GM19240 (cell line): ENCODE results near the gene SNX24.
"Not testable (repeated sequence)": the region's sequence is repeated elsewhere in the genome, so short reads cannot be mapped to it uniquely, and the experiment has no call there.

ENCODE experiments used
- DNase-seq: peaks from one replicate; pipeline ENCODE4 v3.0.0; 2011; ENCODE audit warnings: low spot score; ENCODE audit not compliant: insufficient read length

The SNX24 gene, protein sequence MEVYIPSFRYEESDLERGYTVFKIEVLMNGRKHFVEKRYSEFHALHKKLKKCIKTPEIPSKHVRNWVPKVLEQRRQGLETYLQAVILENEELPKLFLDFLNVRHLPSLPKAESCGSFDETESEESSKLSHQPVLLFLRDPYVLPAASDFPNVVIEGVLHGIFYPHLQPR

DNA sequence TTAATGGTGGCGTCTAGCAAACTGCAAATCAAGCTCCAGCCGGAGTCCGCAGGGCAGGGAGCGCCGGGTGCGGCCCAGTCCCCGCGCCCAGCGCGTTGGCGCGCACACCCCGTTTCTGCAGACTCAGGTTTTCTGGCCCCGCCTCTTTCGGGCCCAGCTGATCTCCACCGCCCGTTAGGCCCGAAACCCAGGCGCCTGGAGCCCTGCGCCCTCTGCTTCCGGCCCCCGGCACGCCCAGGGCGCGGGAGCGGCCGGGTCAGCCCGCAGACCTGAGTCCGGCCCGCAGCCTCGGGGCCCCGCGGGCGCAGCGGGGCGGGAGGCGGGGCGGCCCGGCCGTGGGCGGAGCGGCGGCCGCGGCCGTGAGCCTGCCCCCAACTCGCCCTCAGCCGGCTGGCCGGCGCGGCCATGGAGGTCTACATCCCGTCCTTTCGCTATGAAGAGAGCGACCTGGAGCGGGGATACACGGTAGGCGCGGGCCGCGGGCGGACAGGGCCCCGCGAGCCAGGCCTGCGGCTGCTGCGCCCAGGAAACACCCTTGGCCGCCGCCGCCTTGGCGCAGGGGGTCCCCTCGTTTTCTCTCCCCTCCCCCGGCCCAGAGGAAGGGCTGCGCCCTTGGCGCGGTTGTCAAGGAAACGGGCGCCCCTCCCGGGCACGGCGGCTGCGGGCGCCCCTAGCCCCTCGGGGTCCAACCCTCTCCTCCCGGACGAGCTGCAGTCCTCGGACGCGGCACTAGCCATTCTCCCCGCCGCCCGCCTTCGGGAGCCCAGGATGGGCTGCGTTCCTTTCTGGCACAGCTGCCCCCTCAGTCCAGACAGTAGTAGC is at the start of gene SNX24:
Gene SNX24 (plus strand): TSS at position 385 of the 822 bp plus-strand sequence. CDS start 21 bp downstream, at position 406.
- peak; percentile 56 for DNase-seq

DNA sequence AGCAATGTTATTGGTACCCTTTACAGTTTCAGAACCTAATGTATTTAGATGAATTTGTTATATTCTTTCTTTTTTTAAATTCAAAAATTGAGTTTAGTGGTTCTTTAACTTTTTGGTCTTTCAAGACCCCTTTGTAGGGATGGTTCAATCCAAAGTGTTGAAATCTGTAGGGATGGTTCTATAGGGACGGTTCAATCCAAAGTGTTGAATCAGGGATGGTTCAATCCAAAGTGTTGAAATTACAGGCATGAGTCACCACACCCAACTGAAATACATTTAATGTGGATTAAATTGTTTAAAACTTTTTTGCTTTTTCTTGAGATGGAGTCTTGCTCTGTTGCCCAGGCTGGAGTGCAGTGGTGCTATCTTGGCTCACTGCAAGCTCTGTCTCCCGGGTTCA is 39.9 kb upstream of the SNX24 start:
- no peak for DNase-seq

DNA sequence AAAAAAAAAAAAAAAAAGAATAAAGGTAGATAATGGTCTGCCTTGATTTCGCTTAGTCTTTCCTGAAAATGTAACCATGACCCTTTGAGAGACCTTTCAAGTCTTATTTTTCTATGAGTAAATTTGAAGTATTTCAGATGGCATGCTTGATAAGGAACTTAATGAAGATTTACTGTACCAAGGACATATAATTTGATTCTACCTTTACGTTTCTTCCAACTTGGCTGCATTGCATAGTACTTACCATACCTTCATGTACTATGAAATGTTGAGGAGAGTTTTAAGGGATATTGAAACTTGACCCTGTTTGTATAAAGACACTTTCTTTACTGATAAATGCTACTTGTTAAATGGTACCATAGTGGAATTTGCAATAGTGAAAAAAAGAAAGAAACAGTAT is 35.0 kb upstream of the SNX24 start:
- DNase-seq = no peak

DNA sequence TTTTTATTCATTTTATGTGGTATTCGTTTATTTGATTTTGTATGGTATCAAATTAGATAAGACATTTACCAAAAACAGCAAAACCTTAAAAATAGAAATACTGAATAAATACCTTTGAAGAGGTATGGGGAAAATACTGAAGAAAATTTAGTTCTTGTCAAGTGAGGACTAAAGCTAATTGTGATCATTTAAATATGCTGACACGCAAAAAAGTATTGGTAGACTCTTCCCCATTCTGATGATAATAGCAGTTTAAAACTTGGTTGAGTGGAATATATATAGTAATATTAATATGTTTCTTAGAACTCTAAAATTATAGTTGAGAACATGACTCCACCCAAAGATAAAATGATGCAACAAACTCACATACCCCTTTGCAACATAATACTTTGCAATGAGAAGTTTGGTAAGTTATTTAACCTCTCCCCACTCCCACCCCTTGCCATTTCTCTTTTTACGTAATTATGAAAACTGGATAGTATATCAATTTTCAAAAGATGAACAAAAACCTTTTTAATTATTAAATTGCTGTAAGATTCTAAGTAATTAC is 30.1 kb upstream of the SNX24 start:
- DNase-seq = no peak

DNA sequence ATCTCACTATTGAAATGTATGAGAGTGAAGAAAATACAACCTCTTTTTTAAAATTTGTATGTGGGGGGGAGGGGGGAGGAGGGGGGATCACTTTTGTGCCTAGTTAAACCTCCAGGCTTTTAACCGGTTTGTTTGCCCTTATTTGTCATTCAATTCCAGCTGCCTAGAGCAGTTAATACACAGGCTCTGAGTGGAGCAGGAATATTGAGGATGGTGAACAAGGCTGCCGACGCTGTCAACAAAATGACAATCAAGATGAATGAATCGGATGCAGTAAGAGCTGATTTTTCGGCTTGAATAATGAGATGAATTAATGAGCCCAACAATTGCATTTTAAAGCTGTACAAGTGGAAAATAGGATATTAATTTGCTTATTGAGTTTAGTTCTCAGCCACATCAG is 28.7 kb upstream of the SNX24 start:
- DNase-seq = no peak

DNA sequence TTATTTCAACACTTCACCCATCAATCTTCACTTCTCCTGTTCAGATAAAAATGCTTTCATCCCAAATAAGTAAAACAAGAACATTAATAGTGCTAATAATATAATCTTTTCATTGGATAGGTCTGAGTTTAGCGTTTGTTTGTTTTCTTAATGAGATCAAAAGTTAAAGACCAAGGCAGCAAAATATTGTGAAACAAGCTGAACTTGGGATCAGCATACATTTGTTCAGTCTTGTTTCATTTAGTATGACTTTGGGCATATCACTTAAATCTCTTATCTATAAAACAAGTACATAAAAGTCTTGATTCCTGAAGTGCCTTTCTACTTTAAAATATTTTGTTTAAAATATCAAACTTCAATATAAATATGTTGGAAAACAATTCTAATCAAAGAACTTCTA is 13.4 kb upstream of the SNX24 start:
- DNase-seq = no peak

DNA sequence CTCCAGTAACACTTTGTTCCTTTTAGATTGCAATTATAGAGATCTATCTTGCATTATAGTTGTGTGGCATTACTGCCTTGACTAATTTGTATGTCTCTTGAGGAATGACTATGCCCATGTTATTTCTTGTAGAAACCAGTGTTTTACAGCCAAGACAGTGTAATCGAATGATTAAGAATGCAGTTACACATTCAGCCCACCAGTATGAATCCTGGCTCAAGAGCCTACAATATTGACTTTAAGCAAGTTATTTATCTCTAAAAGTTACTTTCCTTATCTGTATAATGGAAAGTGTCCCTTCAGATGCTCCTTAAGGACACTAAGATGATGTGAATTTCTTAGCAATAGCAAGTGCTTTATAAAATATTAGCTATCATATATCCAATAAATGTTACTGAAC is 9.7 kb upstream of the SNX24 start:
- no peak for DNase-seq

DNA sequence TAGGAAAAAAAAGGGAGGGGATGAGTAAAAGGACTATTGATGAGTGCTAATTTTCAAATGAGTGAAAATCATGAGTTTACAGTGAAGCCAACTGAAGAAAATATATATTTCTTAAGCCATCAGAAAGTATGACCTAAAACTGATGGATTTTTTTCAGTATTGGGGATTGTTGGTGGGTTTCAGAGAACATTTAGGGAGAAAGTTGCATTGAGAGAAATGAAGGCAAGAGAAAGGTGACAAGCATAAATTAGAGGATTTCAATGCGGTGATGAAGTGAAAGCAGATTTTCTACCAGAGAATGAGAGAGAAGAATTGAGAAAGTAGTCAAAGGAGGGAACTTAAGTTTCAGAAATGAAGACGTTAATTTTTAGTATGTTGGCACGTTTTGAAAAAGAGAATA is 8.5 kb upstream of the SNX24 start:
- no peak for DNase-seq

DNA sequence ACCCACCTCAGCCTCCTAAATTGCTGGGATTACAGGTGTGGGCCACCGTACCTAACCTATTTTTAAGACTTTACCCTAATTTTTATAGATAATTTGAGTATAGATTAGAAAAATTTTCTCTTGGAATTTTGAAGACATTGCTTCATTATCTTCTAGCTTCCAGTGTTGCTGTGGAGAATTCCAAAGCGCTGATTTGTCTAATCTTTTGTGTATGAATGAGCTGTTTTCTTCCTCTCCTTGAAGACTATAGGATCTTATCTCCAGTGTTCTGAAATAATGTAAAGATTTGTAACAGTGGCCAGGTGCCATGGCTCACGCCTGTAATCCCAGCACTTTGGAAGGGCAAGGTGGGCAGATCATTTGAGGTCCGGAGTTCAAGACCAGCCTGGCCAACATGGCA is 5.7 kb upstream of the SNX24 start:
- DNase-seq = no peak

DNA sequence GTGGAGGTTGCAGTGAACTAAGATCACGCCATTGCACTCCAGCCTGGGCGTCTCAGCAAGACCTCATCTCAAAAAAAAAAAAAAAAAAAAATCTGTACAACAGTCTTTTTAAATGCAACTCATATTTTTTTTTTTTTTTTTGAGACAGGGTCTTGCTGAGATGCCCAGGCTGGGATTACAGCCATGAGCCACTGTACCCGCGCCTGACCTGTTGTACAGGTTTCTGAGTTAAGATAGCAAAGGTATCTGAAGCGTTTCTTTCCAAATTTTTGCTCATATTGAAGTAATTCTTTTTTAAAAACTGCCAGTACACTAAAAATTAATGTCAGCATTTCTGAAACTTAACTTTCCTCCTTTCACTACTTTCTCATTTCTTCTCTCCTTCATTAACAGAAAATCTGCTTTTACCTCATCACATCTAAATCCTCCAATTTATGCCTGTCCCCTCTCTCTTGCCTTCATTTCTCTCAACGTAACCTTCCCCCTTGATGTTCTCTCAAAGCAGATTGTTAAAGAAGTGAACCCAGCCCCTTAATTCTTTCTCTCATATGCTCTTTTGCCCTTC is 3.3 kb upstream of the SNX24 start:
- DNase-seq = no peak

DNA sequence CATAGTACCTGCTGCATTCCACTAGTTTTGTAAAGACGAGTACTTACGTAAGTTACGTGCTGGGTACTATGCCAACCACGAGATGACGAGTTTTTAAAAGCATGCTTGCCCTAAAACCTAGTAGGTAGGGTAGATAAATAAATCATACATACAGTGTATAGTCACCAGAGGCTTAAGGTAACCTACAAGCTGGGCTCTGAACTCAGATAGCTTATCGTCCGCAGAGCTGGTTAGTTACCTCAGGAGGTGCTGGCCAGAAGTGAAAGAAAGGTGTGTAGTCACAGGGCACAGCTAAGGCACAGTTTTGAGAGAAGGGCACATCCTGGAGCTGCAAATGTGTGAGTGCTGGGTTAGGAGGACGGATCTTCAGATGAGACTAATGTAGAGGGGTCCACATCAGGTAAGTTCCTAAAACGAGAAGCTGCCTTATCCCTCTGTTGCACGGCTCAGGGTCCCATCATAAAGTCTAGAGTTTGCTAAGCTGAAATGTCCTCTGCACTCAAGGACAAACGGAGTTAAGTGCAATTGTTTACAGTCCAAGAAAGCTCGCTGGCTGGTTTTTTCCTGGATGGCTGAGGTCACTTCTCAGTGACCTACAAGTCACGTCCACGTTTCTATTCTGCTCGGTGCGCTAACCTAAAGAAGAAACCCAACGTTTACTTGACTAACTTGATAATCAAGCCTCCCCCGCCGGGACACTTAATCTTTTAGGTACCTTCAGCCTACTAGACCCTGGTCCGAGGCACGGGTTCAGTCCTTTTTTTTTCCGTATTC is 1.1 kb upstream of the SNX24 start:
- DNase-seq = no peak

DNA sequence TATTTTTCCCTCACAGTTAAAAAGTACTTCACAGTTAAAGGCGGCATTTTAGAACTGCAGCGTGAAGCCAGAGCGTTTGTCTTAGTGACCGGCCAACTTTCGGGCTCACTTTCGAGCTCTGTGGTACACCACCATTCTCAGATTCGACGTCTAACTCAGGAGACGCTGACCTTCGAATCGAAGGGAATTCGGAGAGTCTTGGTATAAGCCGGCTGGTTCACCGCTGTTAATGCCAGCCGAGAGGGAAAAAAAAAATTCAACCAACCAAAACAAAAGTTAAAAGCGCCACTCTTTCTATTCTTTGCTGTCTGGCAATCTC is 544 bp upstream of the SNX24 start:
- peak; percentile 8 for DNase-seq

DNA sequence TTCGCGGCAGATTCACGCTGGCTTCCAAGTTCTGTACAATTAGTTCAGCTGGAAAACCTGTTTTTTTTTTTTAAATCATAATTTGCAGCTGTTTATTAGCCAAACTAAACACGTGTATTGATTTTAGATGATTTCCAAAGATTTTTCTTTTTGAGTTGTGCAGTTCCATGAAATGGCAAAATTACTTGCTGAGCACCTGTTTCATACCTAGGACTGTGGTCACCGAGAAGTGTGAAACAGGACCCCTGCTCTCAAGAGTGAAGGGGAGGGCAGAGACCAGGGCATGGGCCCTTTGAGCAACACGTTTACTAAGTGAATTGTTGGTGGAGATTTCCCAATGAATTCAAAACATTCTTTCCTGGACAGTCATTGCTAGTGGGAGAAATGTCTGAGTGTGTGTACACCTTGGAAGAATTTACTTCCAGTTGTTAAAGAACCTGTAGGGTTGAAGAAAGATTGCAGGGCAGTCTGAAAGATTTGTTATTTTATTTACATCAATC is 688 bp downstream of the SNX24 start:
- DNase-seq = no peak

DNA sequence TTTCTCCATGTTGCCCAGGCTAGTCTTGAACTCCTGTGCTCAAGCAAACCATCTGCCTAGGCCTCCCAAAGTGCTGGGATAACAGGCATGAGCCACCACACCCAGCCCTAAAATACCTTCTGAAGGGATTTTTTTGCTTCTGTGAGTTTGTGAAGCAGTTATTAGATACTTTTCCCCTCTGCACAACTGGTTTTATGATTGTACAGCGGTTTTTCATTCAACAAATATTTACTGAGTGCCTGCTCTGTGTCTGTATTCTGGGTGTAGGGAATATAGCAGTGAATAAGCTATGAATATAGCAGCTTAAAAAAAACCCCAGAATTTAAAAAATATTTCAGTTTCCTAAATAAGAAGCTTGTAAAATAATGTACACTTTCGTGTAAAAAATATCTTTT is 2.3 kb downstream of the SNX24 start:
- no peak for DNase-seq

DNA sequence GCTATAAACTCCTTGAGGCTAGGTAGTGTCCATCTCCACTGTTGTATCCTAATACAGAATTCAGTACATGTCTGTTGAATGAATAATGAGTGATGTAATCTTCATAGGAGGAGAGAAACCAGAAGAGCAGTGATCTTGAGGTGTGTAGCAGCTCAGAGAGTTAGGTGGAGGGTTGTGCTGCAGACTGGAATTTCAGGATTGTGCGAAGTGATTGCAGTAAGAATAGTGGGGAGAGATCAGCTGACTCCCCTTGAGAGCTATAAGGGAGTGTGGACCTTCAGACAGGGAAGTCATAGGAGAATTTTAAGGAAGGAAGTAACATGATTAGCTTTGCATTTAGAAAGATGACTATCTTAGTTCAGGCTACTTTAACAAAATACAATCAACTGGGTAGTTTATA is 4.4 kb downstream of the SNX24 start:
- DNase-seq = no peak

DNA sequence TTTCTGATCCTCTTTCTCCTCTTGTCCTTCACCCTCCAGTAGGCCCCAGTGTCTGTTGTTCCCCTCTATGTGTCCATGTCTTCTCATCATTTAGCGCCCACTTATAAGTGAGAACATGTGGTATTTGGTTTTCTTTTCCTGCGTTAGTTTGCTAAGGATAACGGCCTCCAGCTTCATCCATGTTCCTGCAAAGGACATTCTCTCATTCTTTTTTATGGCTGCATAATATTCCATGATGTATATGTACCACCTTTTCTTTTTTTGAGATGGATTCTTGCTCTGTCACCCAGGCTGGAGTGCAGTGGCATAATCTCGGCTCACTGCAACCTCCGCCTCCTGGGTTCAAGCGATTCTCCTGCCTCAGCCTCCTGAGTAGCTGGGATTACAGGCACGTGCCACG is 12.1 kb downstream of the SNX24 start:
- DNase-seq = not testable (repeated sequence)

DNA sequence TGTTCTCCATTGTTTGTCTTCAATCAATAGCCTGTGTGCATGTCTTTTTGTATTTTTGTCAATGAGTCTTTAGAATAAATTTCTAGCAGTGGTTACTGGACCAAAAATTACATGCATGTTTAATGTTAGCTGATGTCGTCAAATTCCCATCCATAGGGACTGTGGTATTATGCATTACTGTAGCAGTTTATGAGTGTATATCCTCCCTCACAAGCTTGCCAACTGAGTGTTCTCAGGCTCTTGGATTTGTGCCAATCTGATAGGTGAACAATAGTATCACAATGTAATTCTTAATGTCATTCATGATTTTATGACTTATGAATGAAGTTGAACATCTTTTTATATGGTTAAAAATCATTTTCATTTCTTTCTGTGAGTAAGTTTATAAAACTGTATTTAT is 13.0 kb downstream of the SNX24 start:
- no peak for DNase-seq

DNA sequence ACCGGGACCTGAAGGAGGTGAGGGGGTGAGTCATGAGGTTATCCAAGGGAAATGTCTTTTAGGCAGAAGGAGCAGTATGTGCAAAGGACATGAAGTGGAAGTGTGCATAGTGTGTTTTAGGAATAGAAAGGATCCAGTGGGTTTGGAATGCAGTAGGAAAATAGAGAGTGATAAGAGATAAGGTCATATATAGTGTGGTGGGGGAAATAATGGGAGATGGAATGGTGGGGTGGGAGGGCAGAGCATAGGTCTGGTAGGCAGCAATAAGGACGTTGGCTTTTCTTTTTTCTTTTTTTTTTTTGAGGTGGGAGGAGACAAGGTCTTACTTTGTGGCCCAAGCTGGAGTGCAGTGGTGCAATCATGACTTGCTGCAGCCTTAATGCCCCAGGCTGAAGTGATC is 17.8 kb downstream of the SNX24 start:
- DNase-seq = no peak

DNA sequence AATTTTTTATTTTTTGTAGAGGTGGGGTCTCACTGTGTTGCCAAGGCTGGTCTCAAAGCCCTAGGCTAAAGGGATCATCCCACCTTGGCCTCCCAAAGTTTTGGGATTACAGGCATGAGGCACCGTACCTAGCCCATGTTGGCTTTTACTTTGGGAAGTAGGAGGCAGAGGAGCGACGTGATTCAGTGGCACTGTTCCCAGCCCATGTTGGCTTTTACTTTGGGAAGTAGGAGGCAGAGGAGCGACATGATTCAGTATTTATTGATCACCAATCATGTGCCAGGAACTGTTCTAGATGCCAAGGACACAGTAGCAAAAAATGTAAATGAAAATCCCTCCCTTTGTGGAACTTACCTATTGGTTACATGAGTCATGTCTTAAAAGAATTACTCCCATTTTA is 18.3 kb downstream of the SNX24 start:
- no peak for DNase-seq

DNA sequence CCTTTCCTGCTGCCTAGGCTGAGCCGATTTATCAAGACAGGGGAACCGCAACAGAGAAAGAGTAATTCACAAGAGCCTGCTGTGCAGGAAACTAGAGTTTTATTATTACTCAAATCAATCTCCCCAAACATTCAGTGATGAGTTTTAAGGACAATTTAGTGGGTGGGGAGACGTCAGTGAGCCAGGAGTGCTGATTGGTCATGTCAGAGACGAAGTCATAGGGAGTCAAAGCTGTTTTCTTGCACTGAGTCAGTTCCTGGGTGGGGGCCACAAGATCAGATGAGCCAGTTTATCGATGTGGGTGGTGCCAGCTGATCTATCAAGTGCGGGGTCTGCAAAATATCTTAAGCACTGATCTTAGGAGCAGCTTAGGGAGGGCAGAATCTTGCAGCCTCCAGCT is 19.0 kb downstream of the SNX24 start:
- no peak for DNase-seq

DNA sequence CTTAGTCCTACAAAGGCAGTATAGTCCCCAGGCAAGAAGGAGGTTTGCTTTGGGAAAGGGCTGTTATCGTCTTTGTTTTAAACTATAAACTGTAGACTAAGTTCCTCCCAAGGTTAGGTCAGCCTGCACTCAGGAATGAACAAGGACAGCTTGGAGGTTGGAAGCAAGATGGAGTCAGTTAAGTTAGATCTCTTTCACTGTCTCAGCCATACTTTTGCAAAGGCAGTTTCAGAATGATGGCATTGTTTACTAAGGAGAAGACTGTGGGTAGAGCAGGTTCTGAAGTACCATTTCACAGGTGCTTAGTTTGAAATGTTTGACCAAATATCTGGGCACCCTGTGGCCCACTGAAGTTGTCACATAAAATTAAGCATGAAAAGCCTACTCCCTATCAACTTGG is 19.4 kb downstream of the SNX24 start:
- DNase-seq = no peak
